ENCODE measurements around the gene NACC2. TPM values are rescaled to one million over a fixed set of nuclear protein-coding genes. Genes with fewer than 3 reads are reported as not detected.

The NACC2 gene
- total and polyA plus RNA-seq, 2 donors (not counting 1 experiment from before 2014, with no cell fraction given) = 0.34 to 1.9 TPM

GRCh38 chr9:136092353-136092650, 2.8 kb downstream of the NACC2 start:
- Histone ChIP-seq H3K79me2 (ENCODE audit: control insufficient read depth, insufficient read depth, low read length) (no peaks in the 10 kb centered on the region), H3K4me3 (ENCODE audit: control extremely low read depth in 1 of 5, extremely low read depth in 1 of 5, insufficient read depth in 1 of 5, low read depth in 2 of 5, low read length in 4 of 5) (no peak overlapping the region), H3K4me1 (ENCODE audit: control insufficient read depth in 2 of 2, insufficient read depth in 2 of 2, low read length in 2 of 2) (peaks cover 10 to 16% of the 10 kb centered on the region in 2 donors), H3K36me3 (replicated peaks in 1 of 2; ENCODE audit: control extremely low read depth in 1 of 2, control insufficient read depth in 1 of 2, extremely low read depth in 1 of 2, insufficient read depth in 2 of 2, low read length in 1 of 2) (no peaks in the 10 kb centered on the region), H3K9ac (ENCODE audit: low read length) (no peak overlapping the region), H3K27ac (ENCODE audit: low read length in 2 of 2) (no peak overlapping the region), H3K4me2 (replicated peaks; ENCODE audit: low read depth, low read length, poor library complexity, severe bottlenecking) (no peak overlapping the region), H3K27me3 (replicated peaks in 1 of 4; ENCODE audit: control extremely low read depth in 1 of 4, control insufficient read depth in 3 of 4, insufficient read depth in 4 of 4, low read length in 3 of 4) (peaks cover 0 to 64% (median 14%) of the 10 kb centered on the region in 4 experiments), H2AFZ (ENCODE audit: insufficient read depth, low read depth, low read length, poor library complexity, severe bottlenecking) (no peak overlapping the region), H3K9me3 (ENCODE audit: control extremely low read depth in 1 of 3, control insufficient read depth in 2 of 3, insufficient read depth in 1 of 3, low read length in 2 of 3) (peaks cover 0 to 3% (median 0%) of the 10 kb centered on the region in 3 donors), H4K20me1 (ENCODE audit: control insufficient read depth, insufficient read depth, low read length, poor library complexity, severe bottlenecking) (no peaks in the 10 kb centered on the region)
- DNase-seq (no peak), ATAC-seq (ENCODE audit: low read depth) (no peak)
- CTCF ChIA-PET = no interaction called here
- POLR2A ChIA-PET = no interaction called here
- Mint-ChIP-seq H3K27ac (no peak overlapping the region), H3K9me3 (ENCODE audit: insufficient read depth) (no peaks in the 10 kb centered on the region), H3K4me1 (peaks cover 9% of the 10 kb centered on the region), H3K27me3 (peaks cover 18% of the 10 kb centered on the region), H3K4me3 (no peak overlapping the region)
- intact Hi-C loops (cut with micrococcal nuclease) = no loop called here
- 95% methylated on average over 10 of the region's 10 CpGs for WGBS (ENCODE audit: insufficient coverage)
- no peak for TF ChIP-seq CTCF (IDR thresholded peaks at IDR 0.05)
- TF ChIP-seq EZH2 (IDR thresholded peaks at IDR 0.05; ENCODE audit: borderline replicate concordance, insufficient read depth, low read depth, low read length, poor library complexity, severe bottlenecking) = no peak

GRCh38 chr9:136091582-136092352, 3.3 kb downstream of the NACC2 start:
- H3K4me3 Mint-ChIP-seq = no peak overlapping the region

More at GRCh38 chr9:136091582-136092352, 3.3 kb downstream of the NACC2 start:
- Mint-ChIP-seq H3K9me3 (ENCODE audit: insufficient read depth) (no peaks in the 10 kb centered on the region), H3K27ac (no peak overlapping the region), H3K4me1 (peaks cover 9% of the 10 kb centered on the region), H3K27me3 (peaks cover 22% of the 10 kb centered on the region)
- Histone ChIP-seq H3K36me3 (replicated peaks in 1 of 2; ENCODE audit: control extremely low read depth in 1 of 2, control insufficient read depth in 1 of 2, extremely low read depth in 1 of 2, insufficient read depth in 2 of 2, low read length in 1 of 2) (no peaks in the 10 kb centered on the region), H4K20me1 (ENCODE audit: control insufficient read depth, insufficient read depth, low read length, poor library complexity, severe bottlenecking) (no peaks in the 10 kb centered on the region), H3K9ac (ENCODE audit: low read length) (no peak overlapping the region), H3K4me2 (replicated peaks; ENCODE audit: low read depth, low read length, poor library complexity, severe bottlenecking) (no peak overlapping the region), H3K4me3 (ENCODE audit: control extremely low read depth in 1 of 5, extremely low read depth in 1 of 5, insufficient read depth in 1 of 5, low read depth in 2 of 5, low read length in 4 of 5) (no peak overlapping the region), H3K27me3 (replicated peaks in 1 of 4; ENCODE audit: control extremely low read depth in 1 of 4, control insufficient read depth in 3 of 4, insufficient read depth in 4 of 4, low read length in 3 of 4) (peaks cover 0 to 62% (median 13%) of the 10 kb centered on the region in 4 experiments), H3K9me3 (ENCODE audit: control extremely low read depth in 1 of 3, control insufficient read depth in 2 of 3, insufficient read depth in 1 of 3, low read length in 2 of 3) (peaks cover 0 to 3% (median 0%) of the 10 kb centered on the region in 3 donors), H3K4me1 (ENCODE audit: control insufficient read depth in 2 of 2, insufficient read depth in 2 of 2, low read length in 2 of 2) (peaks cover 10 to 16% of the 10 kb centered on the region in 2 donors), H3K79me2 (ENCODE audit: control insufficient read depth, insufficient read depth, low read length) (no peaks in the 10 kb centered on the region), H3K27ac (ENCODE audit: low read length in 2 of 2) (no peak overlapping the region), H2AFZ (ENCODE audit: insufficient read depth, low read depth, low read length, poor library complexity, severe bottlenecking) (no peak overlapping the region)
- no peak for DNase-seq
- POLR2A ChIA-PET = interaction anchor here (0.5 kb wide), 1 partner anchor 156 kb away, joined by 7 read pairs; no protein-coding TSS in a partner anchor
- TF ChIP-seq CTCF (IDR thresholded peaks at IDR 0.05) (no peak), EZH2 (IDR thresholded peaks at IDR 0.05; ENCODE audit: borderline replicate concordance, insufficient read depth, low read depth, low read length, poor library complexity, severe bottlenecking) (no peak)
- CTCF ChIA-PET = interaction anchor here (1.2 to 3.5 kb wide), 2 partner anchors 15 to 31 kb away, joined by 3 to 56 read pairs; no protein-coding TSS in a partner anchor
- no peak for ATAC-seq (ENCODE audit: low read depth)
- WGBS (ENCODE audit: insufficient coverage) = 93% methylated on average over 17 of the region's 20 CpGs
- intact Hi-C loops (cut with micrococcal nuclease) = no loop called here
